Measurements from ENCODE around the gene SRXN1. TPM values are rescaled to one million over a fixed set of nuclear protein-coding genes. Genes with fewer than 3 reads are reported as not detected.

Gene SRXN1
- total RNA-seq, 6 experiments from 2014 or later, result 50.0 to 65.4 (median 58.3) TPM

- no peak for TF ChIP-seq CTCF (IDR thresholded peaks at IDR 0.05)
- H3K27ac Mint-ChIP-seq, result no peak overlapping the region
Observed at GRCh38 chr20:668638-669037, 15.6 kb upstream of the SRXN1 start.

DNA sequence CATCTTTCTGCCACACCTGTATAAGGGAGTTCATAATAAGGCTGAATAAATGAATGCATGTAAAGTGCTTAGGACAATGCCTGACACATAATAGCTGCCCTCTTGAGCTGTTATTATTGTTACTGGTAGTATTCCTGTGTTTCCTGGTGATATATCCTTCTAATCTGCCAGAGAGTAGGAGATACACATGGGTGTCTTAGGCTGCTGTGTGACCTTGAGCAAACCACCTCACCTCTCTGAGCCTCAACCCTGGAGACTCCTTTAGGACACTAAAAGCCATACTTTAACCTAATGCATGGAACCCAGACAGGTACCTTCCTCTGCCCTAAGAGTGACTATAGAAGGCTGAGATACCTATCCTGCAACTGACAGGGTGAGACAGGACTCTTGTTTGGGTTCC is 15.1 kb upstream of the SRXN1 start:
- Mint-ChIP-seq H3K9me3 (no peaks in the 10 kb centered on the region), H3K4me3 (no peak overlapping the region), H3K27ac (no peak overlapping the region), H3K4me1 (ENCODE audit: low read depth) (peaks cover 10% of the 10 kb centered on the region; the same call in 1 of the 2 replicates), H3K36me3 (ENCODE audit: low read depth) (no peaks in the 10 kb centered on the region), H3K27me3 (ENCODE audit: insufficient read depth) (peaks cover 42% of the 10 kb centered on the region)
- no peak for DNase-seq
- no peak for TF ChIP-seq CTCF (IDR thresholded peaks at IDR 0.05)

More at GRCh38 chr20:668638-669037, 15.6 kb upstream of the SRXN1 start:
- peaks cover 40% of the 10 kb centered on the region for H3K27me3 Mint-ChIP-seq (ENCODE audit: insufficient read depth)
- H3K9me3 Mint-ChIP-seq, result no peaks in the 10 kb centered on the region
- 0 out of 2 replicates have a peak, but pooled peaks cover 8% of the 10 kb centered on the region for H3K4me1 Mint-ChIP-seq (ENCODE audit: low read depth)
- no peak overlapping the region for H3K4me3 Mint-ChIP-seq
- no peak for DNase-seq
- H3K36me3 Mint-ChIP-seq (ENCODE audit: low read depth), result no peaks in the 10 kb centered on the region

DNA sequence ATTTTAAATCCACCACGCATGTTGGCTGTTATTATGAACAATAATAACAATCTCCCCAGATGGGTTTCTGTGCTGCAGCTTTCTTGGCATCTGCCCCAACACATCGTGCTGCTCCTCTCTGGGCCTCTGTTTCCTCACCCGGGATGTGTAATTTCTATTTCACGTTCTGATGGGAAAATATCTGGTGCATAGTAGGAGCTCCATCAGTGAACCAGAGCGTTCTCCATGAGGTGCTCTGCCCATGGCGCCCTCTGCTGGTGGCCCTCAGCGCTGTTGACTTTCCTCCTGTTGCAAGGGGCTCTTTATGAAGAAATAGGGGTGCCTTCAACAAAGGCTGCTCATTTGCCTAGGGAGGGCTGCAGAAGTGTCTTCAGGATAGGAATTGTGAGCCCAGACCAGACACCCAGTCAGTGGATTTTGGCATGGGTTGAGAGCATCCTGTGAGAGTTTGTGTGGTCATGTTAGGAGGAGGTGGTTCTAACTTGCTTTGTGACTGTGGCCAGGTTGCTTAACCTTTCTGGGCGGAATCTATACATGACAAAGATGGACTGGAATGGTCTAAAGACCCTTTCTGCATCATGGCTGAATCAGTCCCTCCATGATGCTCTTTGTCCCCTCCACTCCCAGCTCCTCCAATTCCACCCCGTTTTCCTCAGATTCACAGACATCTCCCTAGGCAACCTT is 14.5 kb upstream of the SRXN1 start:
- peak; percentile 96 for TF ChIP-seq CTCF (IDR thresholded peaks at IDR 0.05)
- Mint-ChIP-seq H3K4me1 (ENCODE audit: low read depth) (peaks cover 14% of the 10 kb centered on the region; the same call in 1 of the 2 replicates), H3K36me3 (ENCODE audit: low read depth) (no peaks in the 10 kb centered on the region), H3K9me3 (no peaks in the 10 kb centered on the region), H3K27me3 (ENCODE audit: insufficient read depth) (peaks cover 43% of the 10 kb centered on the region), H3K4me3 (no peak overlapping the region), H3K27ac (no peak overlapping the region)
- no peak for DNase-seq

DNA sequence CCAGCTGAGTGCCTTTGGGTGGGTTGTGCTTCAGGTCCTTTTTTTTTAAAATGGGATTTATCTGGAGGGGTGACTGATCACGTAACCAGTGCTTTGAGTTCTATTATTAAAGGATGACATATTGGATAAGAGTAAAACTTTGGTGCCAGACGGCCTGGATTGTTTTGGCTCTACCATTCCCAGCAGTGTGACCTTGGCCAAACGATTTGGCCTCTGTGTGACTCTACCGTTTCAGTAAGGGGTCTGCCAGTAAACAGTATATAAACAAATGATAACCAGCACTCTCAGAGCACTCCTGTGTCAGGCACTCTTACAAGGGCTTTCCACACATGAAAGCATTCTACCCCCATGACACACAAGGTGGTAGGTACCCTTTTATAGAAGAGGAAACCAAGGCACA is 13.9 kb upstream of the SRXN1 start:
- no peaks in the 10 kb centered on the region for H3K36me3 Mint-ChIP-seq (ENCODE audit: low read depth)
- peaks cover 37% of the 10 kb centered on the region for H3K27me3 Mint-ChIP-seq (ENCODE audit: insufficient read depth)
- H3K9me3 Mint-ChIP-seq, result no peaks in the 10 kb centered on the region
- no peak overlapping the region for H3K27ac Mint-ChIP-seq
- H3K4me1 Mint-ChIP-seq (ENCODE audit: low read depth), result peaks cover 14% of the 10 kb centered on the region; the same call in 1 of the 2 replicates
- no peak for TF ChIP-seq CTCF (IDR thresholded peaks at IDR 0.05)
- no peak overlapping the region for H3K4me3 Mint-ChIP-seq
- DNase-seq, result no peak

DNA sequence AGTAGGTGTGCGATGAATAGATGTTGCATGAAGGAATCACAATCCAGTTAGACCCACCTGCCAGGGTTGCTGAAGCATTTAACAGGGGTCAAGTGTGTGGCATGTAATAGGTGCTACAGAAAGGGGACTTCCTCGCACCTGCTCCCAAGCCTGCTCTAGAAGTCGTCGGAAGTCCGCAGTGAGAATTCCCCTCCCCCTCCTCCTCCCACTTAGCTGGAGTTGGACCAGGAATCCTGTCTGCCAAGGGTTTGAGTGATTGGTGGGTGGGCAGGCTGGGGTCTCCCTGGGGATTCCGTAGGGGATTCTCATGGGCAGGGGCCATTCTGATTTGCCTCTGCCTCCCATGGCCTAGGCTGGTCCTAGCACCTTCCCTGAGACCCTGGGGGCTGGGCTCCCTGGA is 12.3 kb upstream of the SRXN1 start:
- peaks cover 29% of the 10 kb centered on the region for H3K27me3 Mint-ChIP-seq (ENCODE audit: insufficient read depth)

More for the DNA sequence above, 12.3 kb upstream of the SRXN1 start:
- no peak overlapping the region for H3K4me3 Mint-ChIP-seq
- no peak overlapping the region for H3K27ac Mint-ChIP-seq
- no peaks in the 10 kb centered on the region for H3K9me3 Mint-ChIP-seq
- no peak for DNase-seq
- H3K4me1 Mint-ChIP-seq (ENCODE audit: low read depth), result peaks cover 24% of the 10 kb centered on the region
- no peak for TF ChIP-seq CTCF (IDR thresholded peaks at IDR 0.05)
- no peaks in the 10 kb centered on the region for H3K36me3 Mint-ChIP-seq (ENCODE audit: low read depth)

Data from HFFc6 (cell line).